ENCODE measurements around the gene KCNK5.

- TF ChIP-seq, protein P1, sequence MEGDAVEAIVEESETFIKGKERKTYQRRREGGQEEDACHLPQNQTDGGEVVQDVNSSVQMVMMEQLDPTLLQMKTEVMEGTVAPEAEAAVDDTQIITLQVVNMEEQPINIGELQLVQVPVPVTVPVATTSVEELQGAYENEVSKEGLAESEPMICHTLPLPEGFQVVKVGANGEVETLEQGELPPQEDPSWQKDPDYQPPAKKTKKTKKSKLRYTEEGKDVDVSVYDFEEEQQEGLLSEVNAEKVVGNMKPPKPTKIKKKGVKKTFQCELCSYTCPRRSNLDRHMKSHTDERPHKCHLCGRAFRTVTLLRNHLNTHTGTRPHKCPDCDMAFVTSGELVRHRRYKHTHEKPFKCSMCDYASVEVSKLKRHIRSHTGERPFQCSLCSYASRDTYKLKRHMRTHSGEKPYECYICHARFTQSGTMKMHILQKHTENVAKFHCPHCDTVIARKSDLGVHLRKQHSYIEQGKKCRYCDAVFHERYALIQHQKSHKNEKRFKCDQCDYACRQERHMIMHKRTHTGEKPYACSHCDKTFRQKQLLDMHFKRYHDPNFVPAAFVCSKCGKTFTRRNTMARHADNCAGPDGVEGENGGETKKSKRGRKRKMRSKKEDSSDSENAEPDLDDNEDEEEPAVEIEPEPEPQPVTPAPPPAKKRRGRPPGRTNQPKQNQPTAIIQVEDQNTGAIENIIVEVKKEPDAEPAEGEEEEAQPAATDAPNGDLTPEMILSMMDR (IDR thresholded peaks at IDR 0.05) = no peak
- TF ChIP-seq POLR2A (IDR thresholded peaks at IDR 0.05) = no peak
These were observed 44.2 kb downstream of the KCNK5 start for GRCh38 chr6:39184906-39185580.

All from uterus (tissue), 2 donors.